H9 (cell line): ENCODE data around the gene DGKH. TPM values are rescaled to one million over a fixed set of nuclear protein-coding genes. Genes with fewer than 3 reads are reported as not detected.

Experiments
- DNase-seq: peaks from one replicate; pipeline ENCODE4 v3.0.0-alpha.2; 2017
- H2AFZ ChIP-seq: one replicate; pipeline ENCODE4 v1.6.1; 2013; ENCODE audit warnings: mild to moderate bottlenecking, low read length, control low read depth, moderate library complexity
- H2AK5ac ChIP-seq: 2 replicates; pipeline ENCODE4 v1.6.1; 2013; ENCODE audit warnings: low read length, control low read depth, mixed read lengths; ENCODE audit not compliant: insufficient read length
- H2BK120ac ChIP-seq: one replicate; pipeline ENCODE4 v1.6.1; 2013; ENCODE audit warnings: low read depth, mild to moderate bottlenecking, low read length, control low read depth, inconsistent platforms; ENCODE audit not compliant: poor library complexity, severe bottlenecking
- H2BK12ac ChIP-seq: 2 replicates; pipeline ENCODE4 v1.6.1; 2013; ENCODE audit warnings: low read length, control low read depth, mixed read lengths, low read depth; ENCODE audit not compliant: insufficient read length
- H2BK15ac ChIP-seq: 2 replicates; pipeline ENCODE4 v1.6.1; 2013; ENCODE audit warnings: low read depth, low read length, control low read depth
- H2BK20ac ChIP-seq: one replicate; pipeline ENCODE4 v1.6.1; 2013; ENCODE audit warnings: low read depth, mild to moderate bottlenecking, low read length, control low read depth, inconsistent platforms; ENCODE audit not compliant: poor library complexity, severe bottlenecking
- H2BK5ac ChIP-seq: 2 replicates; pipeline ENCODE4 v1.6.1; 2013; ENCODE audit warnings: low read length, control low read depth, mixed read lengths; ENCODE audit not compliant: insufficient read length
- H3K14ac ChIP-seq: 2 replicates; pipeline ENCODE4 v1.6.1; 2013; ENCODE audit warnings: low read length, control low read depth; ENCODE audit not compliant: insufficient read depth
- H3K18ac ChIP-seq: 2 replicates; pipeline ENCODE4 v1.6.1; 2013; ENCODE audit warnings: low read depth, mild to moderate bottlenecking, mixed read lengths, low read length, control low read depth; ENCODE audit not compliant: insufficient read length
- H3K23ac ChIP-seq: 2 replicates; pipeline ENCODE4 v1.6.1; 2013; ENCODE audit warnings: low read length, control low read depth, mixed read lengths, low read depth; ENCODE audit not compliant: insufficient read length
- H3K23me2 ChIP-seq: 2 replicates; pipeline ENCODE4 v1.6.1; 2013; ENCODE audit warnings: low read depth, mild to moderate bottlenecking, mixed read lengths, low read length, control low read depth; ENCODE audit not compliant: insufficient read length, poor library complexity, severe bottlenecking
- H3K27ac ChIP-seq: 2 replicates; pipeline ENCODE4 v1.5.1; 2013; ENCODE audit warnings: low read length, control low read depth, mixed read lengths, low read depth; ENCODE audit not compliant: insufficient read length
- H3K27me3 ChIP-seq: 2 replicates; pipeline ENCODE4 v1.6.1; 2013; ENCODE audit warnings: low read length, control low read depth, inconsistent platforms; ENCODE audit not compliant: insufficient read depth
- H3K4ac ChIP-seq: 2 replicates; pipeline ENCODE4 v1.6.1; 2013; ENCODE audit warnings: low read depth, mild to moderate bottlenecking, control low read depth, inconsistent platforms, low read length, moderate library complexity
- H3K4me1 ChIP-seq: 2 replicates; pipeline ENCODE4 v1.6.1; 2013; ENCODE audit warnings: low read length, control low read depth, inconsistent platforms; ENCODE audit not compliant: insufficient read depth
- H3K4me2 ChIP-seq: 2 replicates; pipeline ENCODE4 v1.6.1; 2013; ENCODE audit warnings: low read length, control low read depth, mixed read lengths; ENCODE audit not compliant: insufficient read length, insufficient read depth
- H3K56ac ChIP-seq: 2 replicates; pipeline ENCODE4 v1.6.1; 2013; ENCODE audit warnings: low read depth, mild to moderate bottlenecking, mixed read lengths, low read length, control low read depth; ENCODE audit not compliant: insufficient read length
- H3K79me1 ChIP-seq: 2 replicates; pipeline ENCODE4 v1.6.1; 2013; ENCODE audit warnings: low read depth, mild to moderate bottlenecking, moderate library complexity, low read length, control low read depth, inconsistent platforms; ENCODE audit not compliant: insufficient read depth, poor library complexity, severe bottlenecking
- H3K79me2 ChIP-seq: 2 replicates; pipeline ENCODE4 v1.6.1; 2013; ENCODE audit warnings: low read length, control low read depth, inconsistent platforms; ENCODE audit not compliant: insufficient read depth
- H3K9ac ChIP-seq: 2 replicates; pipeline ENCODE4 v1.6.1; 2013; ENCODE audit warnings: low read length, control low read depth, mixed read lengths; ENCODE audit not compliant: insufficient read length; ENCODE audit errors: extremely low read depth
- H3K9me3 ChIP-seq: one replicate; pipeline ENCODE4 v1.6.1; 2013; ENCODE audit warnings: low read depth, low read length, inconsistent platforms; ENCODE audit not compliant: control insufficient read depth
- H3T11ph ChIP-seq: one replicate; pipeline ENCODE4 v1.6.1; 2013; ENCODE audit warnings: mild to moderate bottlenecking, low read length, control low read depth, inconsistent platforms
- H4K20me1 ChIP-seq: one replicate; pipeline ENCODE4 v1.6.1; 2013; ENCODE audit not compliant: control insufficient read depth, insufficient read length, insufficient read depth
- H4K5ac ChIP-seq: 2 replicates; pipeline ENCODE4 v1.6.1; 2013; ENCODE audit warnings: low read depth, mild to moderate bottlenecking, mixed read lengths, low read length, control low read depth; ENCODE audit not compliant: insufficient read length
- H4K8ac ChIP-seq: replicated peaks from 2 replicates; pipeline ENCODE4 v1.6.1; 2013; ENCODE audit warnings: low read length, control low read depth, mixed read lengths, low read depth; ENCODE audit not compliant: insufficient read length
- H4K91ac ChIP-seq: 2 replicates; pipeline ENCODE4 v1.6.1; 2013; ENCODE audit warnings: low read depth, mild to moderate bottlenecking, moderate library complexity, mixed read lengths, low read length, control low read depth; ENCODE audit not compliant: insufficient read length
- H3K27ac Mint-ChIP-seq, 3 experiments: 2 replicates in 2 of 3; 3 replicates in 1 of 3; pipeline ENCODE4 v1.8.0; 2020 to 2021; ENCODE audit warnings: mixed read lengths in 3 of 3, mild to moderate bottlenecking in 1 of 3, moderate library complexity in 1 of 3
- H3K27me3 Mint-ChIP-seq: 2 replicates; pipeline ENCODE4 v1.8.0; 2021; ENCODE audit warnings: low read depth, mild to moderate bottlenecking, moderate library complexity, mixed read lengths
- H3K36me3 Mint-ChIP-seq, 3 experiments: 2 replicates in 2 of 3; 3 replicates in 1 of 3; pipeline ENCODE4 v1.8.0; 2020 to 2021; ENCODE audit warnings: low read depth in 3 of 3, mixed read lengths in 3 of 3; ENCODE audit not compliant: insufficient read depth in 1 of 3
- H3K4me1 Mint-ChIP-seq, 2 experiments: 2 replicates each; pipeline ENCODE4 v1.8.0; 2020; ENCODE audit warnings: mixed read lengths in 2 of 2
- H3K4me3 Mint-ChIP-seq, 2 experiments: 2 replicates in 1 of 2; 3 replicates in 1 of 2; pipeline ENCODE4 v1.8.0; 2020 to 2021; ENCODE audit warnings: mild to moderate bottlenecking in 2 of 2, mixed read lengths in 2 of 2, moderate library complexity in 1 of 2
- H3K9me3 Mint-ChIP-seq, 2 experiments: 2 replicates in 1 of 2; 3 replicates in 1 of 2; pipeline ENCODE4 v1.8.0; 2020; ENCODE audit warnings: mild to moderate bottlenecking in 2 of 2, mixed read lengths in 2 of 2, moderate library complexity in 1 of 2
- CTCF ChIP-seq: fragments of 200-600 bp; sonication (generic); conservative IDR thresholded peaks from 3 replicates; pipeline ENCODE4 v1.8.0; 2021; ENCODE audit warnings: antibody characterized with exemption, mild to moderate bottlenecking
- WGBS: extraction: QIAGEN DNeasy Blood & Tissue Kit; methylation state at CpG from one replicate; pipeline ENCODE4 v1.1.7; 2013; ENCODE audit warnings: missing lambda C conversion rate, low lambda C conversion rate, mixed read lengths; ENCODE audit not compliant: insufficient read length; ENCODE audit errors: extremely low coverage; 5-methylcytosine and 5-hydroxymethylcytosine counted together
- total RNA-seq: library from RNA; stranded (reverse); gene quantifications from 2 replicates; pipeline ENCODE4 v1.2.1, GENCODE V29; 2021

The DGKH gene
- total RNA-seq, 1 experiment from 2014 or later: 8.6 TPM

DNA sequence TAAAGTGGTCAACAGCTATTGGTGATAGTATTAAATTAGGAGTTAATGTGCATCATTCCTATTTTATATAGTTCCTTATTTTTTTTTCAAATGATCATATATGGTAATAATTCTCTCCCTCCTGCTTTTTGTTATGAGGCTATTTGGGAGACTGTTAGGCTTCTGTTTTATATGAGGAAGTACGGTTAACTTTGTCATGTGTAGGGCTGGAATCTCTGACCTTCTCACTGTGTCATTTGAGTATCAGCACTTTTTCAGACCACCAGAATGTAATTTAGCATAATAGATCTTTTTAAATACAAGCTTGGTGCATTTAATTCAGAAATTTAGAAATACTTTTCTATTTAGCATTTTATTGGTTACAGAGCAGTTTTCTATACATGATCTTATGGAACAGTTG, 7.7 kb downstream of the DGKH start:
- H3K27me3 ChIP-seq: no peaks in the 10 kb centered on the region
- no CpG with 5 or more reads among the region's 1 CpG for WGBS
- no peak for DNase-seq

More for the DNA sequence above, 7.7 kb downstream of the DGKH start:
- no peak overlapping the region for H2AK5ac ChIP-seq
- no peak overlapping the region for H2BK12ac ChIP-seq
- H4K8ac ChIP-seq: no peak overlapping the region
- H4K5ac ChIP-seq: no peak overlapping the region
- H2BK120ac ChIP-seq: no peak overlapping the region
- no peaks in the 10 kb centered on the region for H3K79me1 ChIP-seq
- H3K79me2 ChIP-seq: no peaks in the 10 kb centered on the region
- no peaks in the 10 kb centered on the region; a peak in 1 of 5 replicates for H3K9me3 Mint-ChIP-seq
- H3K23me2 ChIP-seq: no peaks in the 10 kb centered on the region
- H2BK20ac ChIP-seq: no peak overlapping the region
- H3K36me3 Mint-ChIP-seq: peaks cover 0 to 5% (median 0%) of the 10 kb centered on the region in 3 experiments; a peak in 3 of 7 replicates
- no peaks in the 10 kb centered on the region for H3K4me1 ChIP-seq
- no peak overlapping the region for H3K9ac ChIP-seq
- no peak overlapping the region for H3T11ph ChIP-seq
- H3K4me3 Mint-ChIP-seq: no peak overlapping the region
- no peaks in the 10 kb centered on the region for H3K4me1 Mint-ChIP-seq
- H3K9me3 ChIP-seq: no peaks in the 10 kb centered on the region
- H3K27me3 Mint-ChIP-seq: no peaks in the 10 kb centered on the region
- no peak overlapping the region for H2AFZ ChIP-seq
- H3K4me2 ChIP-seq: no peak overlapping the region
- H3K27ac Mint-ChIP-seq: no peak overlapping the region
- H3K23ac ChIP-seq: no peak overlapping the region
- no peak for TF ChIP-seq CTCF
- H3K27ac ChIP-seq: no peak overlapping the region
- no peak overlapping the region for H3K56ac ChIP-seq
- no peak overlapping the region for H3K4ac ChIP-seq
- H3K14ac ChIP-seq: no peak overlapping the region
- no peaks in the 10 kb centered on the region for H4K20me1 ChIP-seq
- H3K18ac ChIP-seq: no peak overlapping the region
- H2BK15ac ChIP-seq: no peak overlapping the region
- H4K91ac ChIP-seq: no peak overlapping the region
- no peak overlapping the region for H2BK5ac ChIP-seq
